Colonic mucosa (tissue), 4 donors: ENCODE measurements around the gene ZBTB20. TPM values are rescaled to one million over a fixed set of nuclear protein-coding genes. Genes with fewer than 3 reads are reported as not detected.

Experiments
- DNase-seq: peaks from one replicate; pipeline ENCODE4 v3.0.0-alpha.2; 2020
- H3K27ac ChIP-seq: fragments of 200-600 bp; one replicate; pipeline ENCODE4 v1.8.0; 2021
- H3K27me3 ChIP-seq: fragments of 200-600 bp; one replicate; pipeline ENCODE4 v1.8.0; 2021
- H3K36me3 ChIP-seq: fragments of 200-600 bp; one replicate; pipeline ENCODE4 v1.8.0; 2021
- H3K4me1 ChIP-seq: fragments of 200-600 bp; one replicate; pipeline ENCODE4 v1.8.0; 2021; ENCODE audit warnings: mild to moderate bottlenecking
- H3K4me3 ChIP-seq: fragments of 200-600 bp; one replicate; pipeline ENCODE4 v1.8.0; 2021
- H3K9ac ChIP-seq, 2 donors: one replicate each; pipeline ENCODE4 v1.7.0; 2013; ENCODE audit warnings: control low read depth in 2 of 2, low read depth in 2 of 2, low read length in 2 of 2
- H3K9me3 ChIP-seq: fragments of 200-600 bp; one replicate; pipeline ENCODE4 v1.8.0; 2021
- CTCF ChIP-seq: fragments of 200-600 bp; IDR thresholded peaks from one replicate; pipeline ENCODE4 v1.8.0; 2022; ENCODE audit warnings: antibody characterized with exemption, mild to moderate bottlenecking
- intact Hi-C: fragments of 100-400 bp; cut with DNase I; formaldehyde crosslinking; loops from one replicate; pipeline ENCODE4 v1.14.1; 2022
- total RNA-seq, 2 donors: library from RNA; stranded (reverse); fragmentation: NEBNext Ultra II Directional in 1 of 2; extraction: Animal tissue kit (Norgen Biotek cat#: 25700) in 1 of 2; gene quantifications; one replicate each; pipeline ENCODE4 v1.2.1, GENCODE V29; 2021
- donor health status: healthy.
- donor health status: DM: no; HTN: no; CAD: no.
- donor health status: DM: no; HTN: no; CAD: no.

The ZBTB20 gene
- total RNA-seq, 2 donors from 2014 or later = 12.7 to 21.2 TPM

- Histone ChIP-seq H3K4me1 (no peaks in the 10 kb centered on the region), H3K36me3 (no peaks in the 10 kb centered on the region), H3K27me3 (no peaks in the 10 kb centered on the region), H3K9ac (no peak overlapping the region), H3K9me3 (no peaks in the 10 kb centered on the region), H3K4me3 (no peak overlapping the region), H3K27ac (no peak overlapping the region)
- intact Hi-C loops = no loop called here
- no peak for DNase-seq
- no peak for TF ChIP-seq CTCF
Observed at GRCh38 chr3:114985776-114986175, 161.3 kb downstream of the ZBTB20 start.

- intact Hi-C loops = no loop called here
- no peak overlapping the region for H3K27ac ChIP-seq
- no peaks in the 10 kb centered on the region for H3K36me3 ChIP-seq
- H3K27me3 ChIP-seq = no peaks in the 10 kb centered on the region
- no peak for TF ChIP-seq CTCF
- no peak overlapping the region for H3K4me3 ChIP-seq
- no peaks in the 10 kb centered on the region for H3K4me1 ChIP-seq
- no peaks in the 10 kb centered on the region for H3K9me3 ChIP-seq
- DNase-seq = no peak
- H3K9ac ChIP-seq = no peak overlapping the region
Observed at GRCh38 chr3:114983248-114983647, 163.8 kb downstream of the ZBTB20 start.

GRCh38 chr3:114974387-114974786 lies 172.7 kb downstream of the ZBTB20 start:
- no peaks in the 10 kb centered on the region for H3K27me3 ChIP-seq
- no peak for DNase-seq
- no peak overlapping the region for H3K9ac ChIP-seq
- TF ChIP-seq CTCF = no peak
- no peak overlapping the region for H3K4me3 ChIP-seq
- no peak overlapping the region for H3K27ac ChIP-seq
- intact Hi-C loops = no loop called here
- no peaks in the 10 kb centered on the region for H3K9me3 ChIP-seq
- H3K36me3 ChIP-seq = no peaks in the 10 kb centered on the region
- no peaks in the 10 kb centered on the region for H3K4me1 ChIP-seq

- H3K9ac ChIP-seq = no peak overlapping the region
- intact Hi-C loops = no loop called here
- H3K4me1 ChIP-seq = no peaks in the 10 kb centered on the region
- H3K9me3 ChIP-seq = no peaks in the 10 kb centered on the region
- H3K4me3 ChIP-seq = no peak overlapping the region
- no peak overlapping the region for H3K27ac ChIP-seq
- TF ChIP-seq CTCF = no peak
- H3K27me3 ChIP-seq = no peaks in the 10 kb centered on the region
- H3K36me3 ChIP-seq = no peaks in the 10 kb centered on the region
- no peak for DNase-seq
Observed at GRCh38 chr3:114973536-114973935, 173.6 kb downstream of the ZBTB20 start.

- TF ChIP-seq CTCF = no peak
- no peak overlapping the region for H3K4me3 ChIP-seq
- intact Hi-C loops = no loop called here
Observed at GRCh38 chr3:114967168-114967567, 179.9 kb downstream of the ZBTB20 start.

GRCh38 chr3:114962189-114962588 lies 184.9 kb downstream of the ZBTB20 start:
- Histone ChIP-seq H3K9ac (no peak overlapping the region), H3K9me3 (no peaks in the 10 kb centered on the region), H3K27me3 (no peaks in the 10 kb centered on the region), H3K27ac (no peak overlapping the region), H3K4me3 (no peak overlapping the region), H3K36me3 (no peaks in the 10 kb centered on the region), H3K4me1 (no peaks in the 10 kb centered on the region)
- intact Hi-C loops = no loop called here
- DNase-seq = no peak
- TF ChIP-seq CTCF = no peak

More at GRCh38 chr3:114967168-114967567, 179.9 kb downstream of the ZBTB20 start:
- Histone ChIP-seq H3K27ac (no peak overlapping the region), H3K9ac (no peak overlapping the region), H3K27me3 (no peaks in the 10 kb centered on the region), H3K4me1 (no peaks in the 10 kb centered on the region), H3K9me3 (no peaks in the 10 kb centered on the region), H3K36me3 (no peaks in the 10 kb centered on the region)
- no peak for DNase-seq
